Upper lobe of right lung (tissue), 1 donor: ENCODE measurements around the gene PRXL2B. TPM values are rescaled to one million over a fixed set of nuclear protein-coding genes. Genes with fewer than 3 reads are reported as not detected.

ENCODE experiments used
- ATAC-seq: fragments of 200-7000 bp; cut with Tn5 transposase; one replicate; pipeline ENCODE4 v1.9.1; 2020; ENCODE audit warnings: mild to moderate bottlenecking, moderate library complexity
- DNase-seq: peaks from one replicate; pipeline ENCODE4 v3.0.0-alpha.2; 2020
- H3K27ac ChIP-seq: fragments of 200-600 bp; one replicate; pipeline ENCODE4 v1.8.0; 2022
- H3K27me3 ChIP-seq: fragments of 200-600 bp; one replicate; pipeline ENCODE4 v1.8.0; 2022; ENCODE audit warnings: mild to moderate bottlenecking
- H3K36me3 ChIP-seq: fragments of 200-600 bp; one replicate; pipeline ENCODE4 v1.8.0; 2022
- H3K4me1 ChIP-seq: fragments of 200-600 bp; one replicate; pipeline ENCODE4 v1.8.0; 2022
- H3K4me3 ChIP-seq: fragments of 200-600 bp; one replicate; pipeline ENCODE4 v1.8.0; 2022; ENCODE audit warnings: mild to moderate bottlenecking
- H3K9me3 ChIP-seq: fragments of 200-600 bp; one replicate; pipeline ENCODE4 v1.8.0; 2022
- intact Hi-C: fragments of 100-400 bp; cut with DNase I; formaldehyde crosslinking; loops from one replicate; pipeline ENCODE4 v1.11.0; 2022
- total RNA-seq: library from RNA; stranded (reverse); fragmentation: NEBNext Ultra II Directional; extraction: Animal tissue kit (Norgen Biotek cat#: 25700); gene quantifications from one replicate; pipeline ENCODE4 v1.2.1, GENCODE V29; 2021
- TF ChIP-seq, protein P1 (sequence below): fragments of 200-600 bp; IDR thresholded peaks from one replicate; pipeline ENCODE4 v1.8.0; 2022; ENCODE audit warnings: antibody characterized with exemption
- donor health status: DM: no; HTN: yes; CAD: no; lungs with severe emphysema.

The PRXL2B gene
- total RNA-seq, 1 donor from 2014 or later: 25.9 TPM

DNA sequence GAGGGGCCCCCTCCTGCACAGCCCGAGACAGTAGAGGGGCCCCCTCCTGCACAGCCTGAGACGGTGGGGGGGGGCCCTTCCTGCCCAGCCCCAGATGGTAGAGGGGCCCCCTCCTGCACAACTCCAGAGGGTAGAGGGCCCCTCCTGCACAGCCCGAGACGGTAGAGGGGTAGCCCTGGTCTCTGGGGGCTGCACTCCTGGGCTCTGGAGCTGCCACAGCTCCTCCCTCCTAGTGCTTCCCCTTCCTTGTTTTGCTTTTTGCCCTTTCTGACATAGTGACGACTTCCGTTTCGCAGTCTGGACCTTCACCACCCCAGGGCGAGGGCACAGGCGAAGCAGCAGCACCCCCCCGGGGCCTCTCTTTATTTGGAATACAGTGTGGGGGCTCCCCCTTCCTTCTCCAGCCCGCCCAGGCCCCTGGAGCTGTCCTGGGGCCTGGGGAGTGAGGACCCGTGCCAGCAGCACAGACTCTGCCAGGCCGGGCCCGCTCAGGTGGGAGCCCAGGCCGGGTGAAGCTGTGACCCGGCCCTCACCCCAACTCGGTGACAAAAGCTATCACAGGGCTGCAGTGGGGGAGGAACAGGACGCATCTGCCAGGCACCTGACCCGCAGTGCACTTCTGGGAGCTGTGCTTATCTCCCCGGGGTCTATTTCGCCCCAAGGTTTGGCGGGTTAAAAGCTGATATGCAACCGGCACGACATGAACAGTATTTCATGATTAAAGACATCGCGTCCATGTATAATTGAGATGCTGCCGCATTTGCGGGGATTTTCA is 1.1 kb upstream of the PRXL2B start:
- no peaks in the 10 kb centered on the region for H3K27me3 ChIP-seq
- peak overlapping the region; percentile 88 for H3K4me3 ChIP-seq
- H3K4me1 ChIP-seq: peaks cover 38% of the 10 kb centered on the region
- TF ChIP-seq, protein P1, sequence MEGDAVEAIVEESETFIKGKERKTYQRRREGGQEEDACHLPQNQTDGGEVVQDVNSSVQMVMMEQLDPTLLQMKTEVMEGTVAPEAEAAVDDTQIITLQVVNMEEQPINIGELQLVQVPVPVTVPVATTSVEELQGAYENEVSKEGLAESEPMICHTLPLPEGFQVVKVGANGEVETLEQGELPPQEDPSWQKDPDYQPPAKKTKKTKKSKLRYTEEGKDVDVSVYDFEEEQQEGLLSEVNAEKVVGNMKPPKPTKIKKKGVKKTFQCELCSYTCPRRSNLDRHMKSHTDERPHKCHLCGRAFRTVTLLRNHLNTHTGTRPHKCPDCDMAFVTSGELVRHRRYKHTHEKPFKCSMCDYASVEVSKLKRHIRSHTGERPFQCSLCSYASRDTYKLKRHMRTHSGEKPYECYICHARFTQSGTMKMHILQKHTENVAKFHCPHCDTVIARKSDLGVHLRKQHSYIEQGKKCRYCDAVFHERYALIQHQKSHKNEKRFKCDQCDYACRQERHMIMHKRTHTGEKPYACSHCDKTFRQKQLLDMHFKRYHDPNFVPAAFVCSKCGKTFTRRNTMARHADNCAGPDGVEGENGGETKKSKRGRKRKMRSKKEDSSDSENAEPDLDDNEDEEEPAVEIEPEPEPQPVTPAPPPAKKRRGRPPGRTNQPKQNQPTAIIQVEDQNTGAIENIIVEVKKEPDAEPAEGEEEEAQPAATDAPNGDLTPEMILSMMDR: no peak
- H3K36me3 ChIP-seq: no peaks in the 10 kb centered on the region
- peak; percentile 56 for ATAC-seq
- H3K9me3 ChIP-seq: no peaks in the 10 kb centered on the region
- peak overlapping the region; percentile 98 for H3K27ac ChIP-seq
- peak; percentile 88 for DNase-seq
- intact Hi-C loops: no loop called here

- H3K27ac ChIP-seq: peak overlapping the region; percentile 68
- no peak for ATAC-seq
- intact Hi-C loops: no loop called here
Measured at GRCh38 chr1:2587071-2587859, 688 bp downstream of the PRXL2B start.

DNA sequence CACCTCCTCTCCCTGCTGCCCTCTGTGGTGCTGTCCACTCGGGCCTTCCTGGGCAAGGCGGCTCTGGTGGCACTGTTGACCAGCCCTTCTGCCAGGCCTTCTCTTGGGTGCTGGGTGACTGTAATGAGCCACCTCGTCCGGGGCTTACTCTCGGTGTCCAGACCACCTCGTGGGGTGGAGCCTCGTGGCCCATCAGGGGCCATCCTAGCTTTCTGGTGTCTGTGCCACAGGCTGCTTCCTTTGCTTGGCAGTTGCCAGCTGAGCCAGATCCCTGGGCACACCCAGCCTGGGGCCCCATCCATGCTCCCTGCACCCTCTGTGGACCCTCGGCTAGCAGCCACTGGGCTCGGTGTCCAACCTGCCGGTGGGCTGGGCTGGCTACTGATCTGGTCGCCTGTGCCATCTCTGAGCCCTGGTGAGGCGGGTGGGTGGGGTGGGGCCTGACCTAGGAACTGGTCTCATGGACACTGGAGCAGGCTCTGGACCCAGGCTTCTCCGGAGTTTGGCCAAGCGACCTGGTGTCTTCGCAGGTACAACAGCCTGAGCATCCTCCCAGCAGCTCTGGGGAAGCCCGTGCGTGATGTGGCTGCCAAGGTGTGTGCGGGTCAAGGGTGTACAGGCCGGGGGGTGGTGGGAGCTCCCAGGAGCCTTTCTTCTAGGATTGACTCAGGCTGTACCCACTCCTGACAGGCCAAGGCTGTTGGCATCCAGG is 1.4 kb downstream of the PRXL2B start:
- peaks cover 32% of the 10 kb centered on the region for H3K4me1 ChIP-seq
- no peaks in the 10 kb centered on the region for H3K9me3 ChIP-seq
- H3K36me3 ChIP-seq: no peaks in the 10 kb centered on the region
- intact Hi-C loops: no loop called here
- no peak for ATAC-seq
- H3K27me3 ChIP-seq: no peaks in the 10 kb centered on the region
- peak; percentile 65 for DNase-seq
- TF ChIP-seq, protein P1: no peak
- no peak overlapping the region for H3K27ac ChIP-seq
- peak overlapping the region; percentile 88 for H3K4me3 ChIP-seq

More at GRCh38 chr1:2587071-2587859, 688 bp downstream of the PRXL2B start:
- no peaks in the 10 kb centered on the region for H3K9me3 ChIP-seq
- peaks cover 33% of the 10 kb centered on the region for H3K4me1 ChIP-seq
- no peaks in the 10 kb centered on the region for H3K27me3 ChIP-seq
- TF ChIP-seq, protein P1: no peak
- peak overlapping the region; percentile 88 for H3K4me3 ChIP-seq
- no peak for DNase-seq
- H3K36me3 ChIP-seq: no peaks in the 10 kb centered on the region

DNA sequence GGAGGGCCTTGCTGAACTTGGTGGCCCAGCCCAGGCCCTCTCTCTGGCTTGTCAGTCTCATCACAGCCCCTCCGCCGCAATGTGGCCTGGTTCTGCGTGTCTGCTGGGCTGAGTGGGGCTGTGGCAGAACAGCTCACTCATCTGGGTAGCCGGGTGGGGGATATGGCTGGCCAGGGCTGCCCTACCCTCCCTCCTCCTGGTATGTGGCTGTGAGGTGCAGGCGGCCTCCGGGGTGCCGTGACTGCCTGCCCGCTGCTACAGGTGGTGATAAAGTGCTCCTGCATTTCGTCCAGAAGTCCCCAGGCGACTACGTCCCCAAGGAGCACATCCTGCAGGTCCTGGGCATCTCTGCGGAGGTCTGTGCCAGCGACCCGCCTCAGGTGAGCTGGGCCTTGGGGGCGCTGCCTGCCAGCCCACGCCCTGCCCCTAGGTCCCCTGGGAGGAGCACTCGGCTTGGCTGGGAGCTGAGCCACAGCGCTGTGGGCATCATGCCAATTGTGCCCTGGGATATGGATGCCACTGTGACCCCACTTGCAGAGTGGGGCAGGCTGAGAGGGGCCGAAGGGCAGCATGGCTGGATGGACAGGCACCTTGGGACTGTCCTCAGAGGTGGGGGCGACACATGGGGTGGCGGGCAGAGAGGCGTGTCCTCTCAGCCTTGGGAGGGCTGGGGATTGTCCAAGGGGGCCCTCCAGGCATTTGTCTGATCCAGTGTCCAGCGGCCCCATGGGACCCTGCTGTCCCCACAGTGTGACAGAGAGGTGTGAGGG is 2.3 kb downstream of the PRXL2B start:
- H3K36me3 ChIP-seq: no peaks in the 10 kb centered on the region
- TF ChIP-seq, protein P1: no peak
- ATAC-seq (no peak), DNase-seq (peak; percentile 67)
- no peaks in the 10 kb centered on the region for H3K9me3 ChIP-seq
- no peak overlapping the region for H3K27ac ChIP-seq
- no peak overlapping the region for H3K4me3 ChIP-seq
- H3K27me3 ChIP-seq: no peaks in the 10 kb centered on the region
- intact Hi-C loops: no loop called here
- H3K4me1 ChIP-seq: peaks cover 32% of the 10 kb centered on the region
